Measurements from ENCODE around the gene EML4. TPM values are rescaled to one million over a fixed set of nuclear protein-coding genes. Genes with fewer than 3 reads are reported as not detected.

Gene EML4
- polyA plus RNA-seq, 1 experiment = 81.0 TPM

GRCh38 chr2:42284019-42284418, 114.9 kb downstream of the EML4 start:
- ChIA-PET POLR2A (no interaction called here), CTCF (no interaction called here)
- Histone ChIP-seq H3K27me3 (ENCODE audit: control insufficient read depth, insufficient read depth, low read length) (no peaks in the 10 kb centered on the region), H3K9me3 (ENCODE audit: control insufficient read depth, insufficient read depth, low read length) (no peaks in the 10 kb centered on the region), H3K4me3 (ENCODE audit: low read depth, low read length) (no peak overlapping the region), H3K27ac (ENCODE audit: low read depth, low read length) (no peak overlapping the region)
- TF ChIP-seq CTCF (IDR thresholded peaks at IDR 0.05; ENCODE audit: low read depth, low read length) = no peak
- no peak for DNase-seq (ENCODE audit: low read depth, low spot score)

GRCh38 chr2:42286268-42286946, 117.3 kb downstream of the EML4 start:
- no peaks in the 10 kb centered on the region for H3K27me3 ChIP-seq (ENCODE audit: control insufficient read depth, insufficient read depth, low read length)
- no peak for DNase-seq (ENCODE audit: low read depth, low spot score)
- H3K4me3 ChIP-seq (ENCODE audit: low read depth, low read length) = no peak overlapping the region
- H3K27ac ChIP-seq (ENCODE audit: low read depth, low read length) = no peak overlapping the region
- no peak for TF ChIP-seq CTCF (IDR thresholded peaks at IDR 0.05; ENCODE audit: low read depth, low read length)
- H3K9me3 ChIP-seq (ENCODE audit: control insufficient read depth, insufficient read depth, low read length) = no peaks in the 10 kb centered on the region
- POLR2A ChIA-PET = no interaction called here
- CTCF ChIA-PET = no interaction called here

- Histone ChIP-seq H3K27me3 (ENCODE audit: control insufficient read depth, insufficient read depth, low read length) (no peaks in the 10 kb centered on the region), H3K27ac (ENCODE audit: low read depth, low read length) (no peak overlapping the region), H3K4me3 (ENCODE audit: low read depth, low read length) (no peak overlapping the region), H3K9me3 (ENCODE audit: control insufficient read depth, insufficient read depth, low read length) (no peaks in the 10 kb centered on the region)
- POLR2A ChIA-PET = no interaction called here
- no peak for TF ChIP-seq CTCF (IDR thresholded peaks at IDR 0.05; ENCODE audit: low read depth, low read length)
- DNase-seq (ENCODE audit: low read depth, low spot score) = no peak
- CTCF ChIA-PET = no interaction called here
Observed at GRCh38 chr2:42288811-42289210, 119.7 kb downstream of the EML4 start.

- no peaks in the 10 kb centered on the region for H3K27me3 ChIP-seq (ENCODE audit: control insufficient read depth, insufficient read depth, low read length)
- CTCF ChIA-PET = no interaction called here
Observed at GRCh38 chr2:42289222-42289621, 120.1 kb downstream of the EML4 start.

More at GRCh38 chr2:42289222-42289621, 120.1 kb downstream of the EML4 start:
- no peak overlapping the region for H3K27ac ChIP-seq (ENCODE audit: low read depth, low read length)
- H3K4me3 ChIP-seq (ENCODE audit: low read depth, low read length) = no peak overlapping the region
- no peak for TF ChIP-seq CTCF (IDR thresholded peaks at IDR 0.05; ENCODE audit: low read depth, low read length)
- POLR2A ChIA-PET = no interaction called here
- no peaks in the 10 kb centered on the region for H3K9me3 ChIP-seq (ENCODE audit: control insufficient read depth, insufficient read depth, low read length)
- no peak for DNase-seq (ENCODE audit: low read depth, low spot score)
